GM18867 (cell line): ENCODE data around the gene NEK1.

ENCODE experiments used
- ATAC-seq: cut with Tn5 transposase; IDR thresholded peaks from one replicate; pipeline ENCODE4 v1.9.1; 2021; ENCODE audit warnings: mild to moderate bottlenecking, moderate library complexity; ENCODE audit not compliant: unreplicated experiment

The NEK1 gene

GRCh38 chr4:169611991-169612870 is at the start of gene NEK1:
Gene NEK1 (minus strand): TSS chr4:169612583. CDS start chr4:169602630, 9,953 bp downstream.
- ATAC-seq: peak; percentile 91

GRCh38 chr4:169661761-169662160 is 49.4 kb upstream of the NEK1 start:
- no peak for ATAC-seq

GRCh38 chr4:169660929-169661328 is 48.5 kb upstream of the NEK1 start:
- no peak for ATAC-seq

- peak; percentile 96 for ATAC-seq
Observed at GRCh38 chr4:169659716-169660670, 47.6 kb upstream of the NEK1 start.

- ATAC-seq: no peak
Observed at GRCh38 chr4:169658975-169659715, 46.8 kb upstream of the NEK1 start.

GRCh38 chr4:169658196-169658595 is 45.8 kb upstream of the NEK1 start:
- no peak for ATAC-seq

GRCh38 chr4:169657470-169658107 is 45.2 kb upstream of the NEK1 start:
- ATAC-seq: no peak

- ATAC-seq: no peak
Observed at GRCh38 chr4:169655401-169655800, 43.0 kb upstream of the NEK1 start.

- no peak for ATAC-seq
Observed at GRCh38 chr4:169652535-169652934, 40.2 kb upstream of the NEK1 start.

GRCh38 chr4:169650227-169650936 is 38.0 kb upstream of the NEK1 start:
- ATAC-seq: no peak

GRCh38 chr4:169649545-169650226 is 37.3 kb upstream of the NEK1 start:
- no peak for ATAC-seq

- no peak for ATAC-seq
Observed at GRCh38 chr4:169645627-169646026, 33.2 kb upstream of the NEK1 start.

- ATAC-seq: no peak
Observed at GRCh38 chr4:169644802-169645201, 32.4 kb upstream of the NEK1 start.

GRCh38 chr4:169640261-169640870 is 28.0 kb upstream of the NEK1 start:
- no peak for ATAC-seq

- no peak for ATAC-seq
Observed at GRCh38 chr4:169634975-169635374, 22.6 kb upstream of the NEK1 start.

- no peak for ATAC-seq
Observed at GRCh38 chr4:169632896-169633295, 20.5 kb upstream of the NEK1 start.

GRCh38 chr4:169630069-169630468 is 17.7 kb upstream of the NEK1 start:
- ATAC-seq: no peak

GRCh38 chr4:169628579-169628978 is 16.2 kb upstream of the NEK1 start:
- no peak for ATAC-seq

GRCh38 chr4:169627307-169627706 is 14.9 kb upstream of the NEK1 start:
- peak; percentile 59 for ATAC-seq
